CD8-positive, alpha-beta memory T cell (primary cell): ENCODE results near the gene DPPA4. TPM values are rescaled to one million over a fixed set of nuclear protein-coding genes. Genes with fewer than 3 reads are reported as not detected.

ENCODE experiments used
- CTCF ChIA-PET: fragments of 350-600 bp; sonication (Branson Sonifier 250); formaldehyde crosslinking; loops from one replicate; lab custom pipeline; 2021; ENCODE audit warnings: antibody characterized with exemption; lab: Charles Lee
- POLR2A ChIA-PET: fragments of 350-600 bp; sonication (Branson Sonifier 250); formaldehyde crosslinking; loops from one replicate; lab custom pipeline; 2021; ENCODE audit warnings: antibody characterized with exemption; lab: Charles Lee
- DNase-seq, 5 donors: peaks; one replicate each; pipeline versions ENCODE4 v3.0.0 to v3.0.0-alpha.2; 2020 to 2022; ENCODE audit warnings: mixed read lengths in 1 of 5
- H3K27ac ChIP-seq: one replicate; pipeline ENCODE4 v1.7.0; 2013; ENCODE audit warnings: low read depth, mild to moderate bottlenecking, low read length, moderate library complexity
- H3K27me3 ChIP-seq: 2 replicates; pipeline ENCODE4 v1.7.0; 2013; ENCODE audit warnings: low read length, mild to moderate bottlenecking; ENCODE audit not compliant: insufficient read depth, poor library complexity, severe bottlenecking
- H3K36me3 ChIP-seq: 2 replicates; pipeline ENCODE4 v1.7.0; 2013; ENCODE audit warnings: mild to moderate bottlenecking, low read length, moderate library complexity; ENCODE audit not compliant: insufficient read depth
- H3K4me1 ChIP-seq: 2 replicates; pipeline ENCODE4 v1.7.0; 2013; ENCODE audit warnings: mild to moderate bottlenecking, low read length, moderate library complexity; ENCODE audit not compliant: insufficient read depth
- H3K4me3 ChIP-seq: 2 replicates; pipeline ENCODE4 v1.7.0; 2013; ENCODE audit warnings: mild to moderate bottlenecking, low read length
- H3K9me3 ChIP-seq: 2 replicates; pipeline ENCODE4 v1.7.0; 2013; ENCODE audit warnings: mild to moderate bottlenecking, low read length
- H3K27ac Mint-ChIP-seq, 8 donors: one replicate each; pipeline ENCODE4 v1.8.0; 2020 to 2021; ENCODE audit warnings: mixed read lengths in 8 of 8, mild to moderate bottlenecking in 6 of 8, inconsistent platforms in 3 of 8, moderate library complexity in 3 of 8
- H3K27me3 Mint-ChIP-seq, 2 donors: one replicate each; pipeline ENCODE4 v1.8.0; 2020 to 2021; ENCODE audit warnings: mixed read lengths in 2 of 2, mild to moderate bottlenecking in 1 of 2, moderate library complexity in 1 of 2
- H3K36me3 Mint-ChIP-seq, 3 donors: one replicate each; pipeline ENCODE4 v1.8.0; 2020 to 2021; ENCODE audit warnings: mixed read lengths in 3 of 3, inconsistent platforms in 1 of 3, mild to moderate bottlenecking in 1 of 3
- H3K4me1 Mint-ChIP-seq, 3 donors: one replicate each; pipeline ENCODE4 v1.8.0; 2020 to 2021; ENCODE audit warnings: mixed read lengths in 3 of 3, inconsistent platforms in 1 of 3, mild to moderate bottlenecking in 1 of 3
- H3K4me3 Mint-ChIP-seq, 7 donors: one replicate each; pipeline ENCODE4 v1.8.0; 2020 to 2021; ENCODE audit warnings: mixed read lengths in 7 of 7, mild to moderate bottlenecking in 6 of 7, moderate library complexity in 4 of 7, inconsistent platforms in 2 of 7
- H3K9me3 Mint-ChIP-seq, 5 donors: one replicate each; pipeline ENCODE4 v1.8.0; 2020 to 2022; ENCODE audit warnings: mixed read lengths in 5 of 5, mild to moderate bottlenecking in 3 of 5, moderate library complexity in 2 of 5, inconsistent platforms in 1 of 5
- polyA plus RNA-seq: library from polyadenylated mRNA; unstranded; fragments of 300-500 nt; fragmentation: Illumina TruSeq; gene quantifications from one replicate; pipeline ENCODE4 v1.2.3, GENCODE V29; 2021
- total RNA-seq, 2 experiments: library from RNA; stranded (reverse); gene quantifications; one replicate each; pipeline ENCODE4 v1.2.3, GENCODE V29; 2021

DPPA4 gene
- total and polyA plus RNA-seq, 3 experiments from 2014 or later: 0.16 TPM; not detected in 2

- Histone ChIP-seq H3K27ac (no peak overlapping the region), H3K27me3 (no peaks in the 10 kb centered on the region), H3K9me3 (no peaks in the 10 kb centered on the region), H3K4me1 (no peaks in the 10 kb centered on the region), H3K4me3 (no peak overlapping the region), H3K36me3 (no peaks in the 10 kb centered on the region)
- Mint-ChIP-seq H3K27ac (peak overlapping the region in 1 of 8 donors; percentile 3), H3K27me3 (peaks cover 4% of the 10 kb centered on the region in 2 donors), H3K4me1 (no peaks in the 10 kb centered on the region), H3K36me3 (no peaks in the 10 kb centered on the region), H3K4me3 (no peak overlapping the region), H3K9me3 (no peaks in the 10 kb centered on the region)
- ChIA-PET POLR2A (no interaction called here), CTCF (no interaction called here)
- DNase-seq: no peak
Observed at GRCh38 chr3:109351231-109351630, 13.9 kb upstream of the DPPA4 start.

GRCh38 chr3:109346770-109347295 lies 9.5 kb upstream of the DPPA4 start:
- H3K4me3 ChIP-seq: no peak overlapping the region
- no peaks in the 10 kb centered on the region for H3K27me3 ChIP-seq
- Mint-ChIP-seq H3K36me3 (no peaks in the 10 kb centered on the region), H3K4me1 (no peaks in the 10 kb centered on the region), H3K9me3 (no peaks in the 10 kb centered on the region), H3K27ac (no peak overlapping the region), H3K27me3 (peaks cover 3 to 4% of the 10 kb centered on the region in 2 donors), H3K4me3 (no peak overlapping the region)
- H3K9me3 ChIP-seq: no peaks in the 10 kb centered on the region
- no peak overlapping the region for H3K27ac ChIP-seq
- no peak for DNase-seq
- ChIA-PET CTCF (no interaction called here), POLR2A (no interaction called here)
- no peaks in the 10 kb centered on the region for H3K36me3 ChIP-seq
- H3K4me1 ChIP-seq: no peaks in the 10 kb centered on the region

- H3K9me3 ChIP-seq: no peaks in the 10 kb centered on the region
- CTCF ChIA-PET: no interaction called here
- H3K27ac Mint-ChIP-seq: no peak overlapping the region
- no peaks in the 10 kb centered on the region for H3K4me1 ChIP-seq
- H3K4me1 Mint-ChIP-seq: no peaks in the 10 kb centered on the region
- POLR2A ChIA-PET: no interaction called here
- no peak for DNase-seq
- H3K27ac ChIP-seq: no peak overlapping the region
- H3K4me3 Mint-ChIP-seq: no peak overlapping the region
- H3K36me3 Mint-ChIP-seq: no peaks in the 10 kb centered on the region
- H3K27me3 Mint-ChIP-seq: peaks cover 0 to 4% of the 10 kb centered on the region in 2 donors
- H3K27me3 ChIP-seq: no peaks in the 10 kb centered on the region
- no peak overlapping the region for H3K4me3 ChIP-seq
- H3K36me3 ChIP-seq: no peaks in the 10 kb centered on the region
- no peaks in the 10 kb centered on the region for H3K9me3 Mint-ChIP-seq
Observed at GRCh38 chr3:109346099-109346498, 8.8 kb upstream of the DPPA4 start.

- Mint-ChIP-seq H3K27ac (no peak overlapping the region), H3K4me3 (no peak overlapping the region), H3K9me3 (peaks cover 0 to 5% (median 0%) of the 10 kb centered on the region in 5 donors), H3K36me3 (no peaks in the 10 kb centered on the region), H3K4me1 (peaks cover 7 to 16% (median 15%) of the 10 kb centered on the region in 3 donors), H3K27me3 (peaks cover 9 to 25% of the 10 kb centered on the region in 2 donors)
- no peak overlapping the region for H3K4me3 ChIP-seq
- H3K27ac ChIP-seq: no peak overlapping the region
- DNase-seq: no peak
- H3K4me1 ChIP-seq: no peaks in the 10 kb centered on the region
- ChIA-PET POLR2A (no interaction called here), CTCF (no interaction called here)
- no peaks in the 10 kb centered on the region for H3K36me3 ChIP-seq
- no peaks in the 10 kb centered on the region for H3K27me3 ChIP-seq
- H3K9me3 ChIP-seq: no peaks in the 10 kb centered on the region
Observed at GRCh38 chr3:109339714-109340648, 2.6 kb upstream of the DPPA4 start.

GRCh38 chr3:109339197-109339596 lies 1.9 kb upstream of the DPPA4 start:
- Histone ChIP-seq H3K27me3 (no peaks in the 10 kb centered on the region), H3K36me3 (no peaks in the 10 kb centered on the region), H3K4me3 (no peak overlapping the region), H3K9me3 (no peaks in the 10 kb centered on the region), H3K4me1 (no peaks in the 10 kb centered on the region), H3K27ac (no peak overlapping the region)
- no peak overlapping the region for H3K27ac Mint-ChIP-seq
- ChIA-PET POLR2A (no interaction called here), CTCF (no interaction called here)
- peaks cover 7 to 16% (median 15%) of the 10 kb centered on the region in 3 donors for H3K4me1 Mint-ChIP-seq
- no peak for DNase-seq
- H3K36me3 Mint-ChIP-seq: no peaks in the 10 kb centered on the region
- no peak overlapping the region for H3K4me3 Mint-ChIP-seq
- peaks cover 9 to 29% of the 10 kb centered on the region in 2 donors for H3K27me3 Mint-ChIP-seq
- H3K9me3 Mint-ChIP-seq: peaks cover 0 to 5% (median 0%) of the 10 kb centered on the region in 5 donors

GRCh38 chr3:109338322-109338721 lies 976 bp upstream of the DPPA4 start:
- Mint-ChIP-seq H3K4me3 (peak overlapping the region in 1 of 7 donors; percentile 3), H3K4me1 (peaks cover 7 to 16% (median 15%) of the 10 kb centered on the region in 3 donors), H3K27ac (no peak overlapping the region), H3K27me3 (peaks cover 10 to 29% of the 10 kb centered on the region in 2 donors), H3K36me3 (no peaks in the 10 kb centered on the region), H3K9me3 (peaks cover 0 to 5% (median 0%) of the 10 kb centered on the region in 5 donors)
- CTCF ChIA-PET: no interaction called here
- H3K27me3 ChIP-seq: no peaks in the 10 kb centered on the region
- no peak overlapping the region for H3K4me3 ChIP-seq
- no peak overlapping the region for H3K27ac ChIP-seq
- no peaks in the 10 kb centered on the region for H3K36me3 ChIP-seq
- H3K4me1 ChIP-seq: no peaks in the 10 kb centered on the region
- POLR2A ChIA-PET: no interaction called here
- no peaks in the 10 kb centered on the region for H3K9me3 ChIP-seq
- DNase-seq: no peak

- Histone ChIP-seq H3K9me3 (no peaks in the 10 kb centered on the region), H3K4me1 (no peaks in the 10 kb centered on the region), H3K27me3 (no peaks in the 10 kb centered on the region), H3K36me3 (no peaks in the 10 kb centered on the region), H3K27ac (no peak overlapping the region), H3K4me3 (peak overlapping the region; percentile 28)
- Mint-ChIP-seq H3K27ac (no peak overlapping the region), H3K4me3 (peak overlapping the region in 6 of 7 donors; percentile 20 to 60 (median 48)), H3K27me3 (peaks cover 12 to 29% of the 10 kb centered on the region in 2 donors), H3K4me1 (peaks cover 7 to 16% (median 15%) of the 10 kb centered on the region in 3 donors), H3K36me3 (no peaks in the 10 kb centered on the region), H3K9me3 (peaks cover 0 to 5% (median 0%) of the 10 kb centered on the region in 5 donors)
- ChIA-PET CTCF (no interaction called here), POLR2A (no interaction called here)
- no peak for DNase-seq
Observed at GRCh38 chr3:109336291-109336861, 970 bp downstream of the DPPA4 start.

- Mint-ChIP-seq H3K27ac (no peak overlapping the region), H3K4me1 (peaks cover 7 to 16% (median 15%) of the 10 kb centered on the region in 3 donors), H3K9me3 (peaks cover 0 to 5% (median 0%) of the 10 kb centered on the region in 5 donors), H3K4me3 (no peak overlapping the region), H3K27me3 (peaks cover 12 to 29% of the 10 kb centered on the region in 2 donors), H3K36me3 (no peaks in the 10 kb centered on the region)
- Histone ChIP-seq H3K27ac (no peak overlapping the region), H3K4me1 (no peaks in the 10 kb centered on the region), H3K4me3 (no peak overlapping the region), H3K36me3 (no peaks in the 10 kb centered on the region), H3K9me3 (no peaks in the 10 kb centered on the region), H3K27me3 (no peaks in the 10 kb centered on the region)
- DNase-seq: no peak
- ChIA-PET POLR2A (no interaction called here), CTCF (no interaction called here)
Observed at GRCh38 chr3:109334572-109334971, 2.8 kb downstream of the DPPA4 start.
